Non-pigmented ciliary epithelial cell (primary cell): ENCODE data around the gene AXDND1.
"Not testable (repeated sequence)": the region's sequence is repeated elsewhere in the genome, so short reads cannot be mapped to it uniquely, and the experiment has no call there.

Source experiments
- DNase-seq: peaks from one replicate; pipeline ENCODE4 v3.0.0-alpha.2; 2010; ENCODE audit warnings: low read depth

AXDND1 gene

GRCh38 chr1:179369751-179370341 is 4.1 kb downstream of the AXDND1 start:
- no peak for DNase-seq

- no peak for DNase-seq
Observed at GRCh38 chr1:179372160-179372559, 6.4 kb downstream of the AXDND1 start.

GRCh38 chr1:179376223-179376622 is 10.5 kb downstream of the AXDND1 start:
- DNase-seq: no peak

DNA sequence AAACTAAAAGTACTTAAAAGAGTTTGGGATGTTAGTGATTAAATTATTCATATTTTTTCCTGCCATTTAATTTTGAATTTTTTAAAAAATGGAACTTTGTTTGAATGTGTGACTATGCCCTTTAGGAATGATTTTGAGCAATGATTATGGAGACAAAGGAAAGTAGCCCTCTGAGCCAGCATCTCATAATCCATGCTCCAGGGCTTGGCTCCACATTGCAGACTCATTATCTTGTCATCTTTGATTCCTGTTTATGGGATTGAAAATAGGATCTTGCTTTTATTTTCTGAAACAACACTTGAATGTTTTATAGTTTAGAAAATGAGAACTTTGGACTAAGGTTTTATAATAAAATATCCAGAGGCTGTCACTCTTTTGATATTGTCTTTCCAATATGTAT is 14.5 kb downstream of the AXDND1 start:
- no peak for DNase-seq

GRCh38 chr1:179384027-179384426 is 18.3 kb downstream of the AXDND1 start:
- DNase-seq: no peak

DNA sequence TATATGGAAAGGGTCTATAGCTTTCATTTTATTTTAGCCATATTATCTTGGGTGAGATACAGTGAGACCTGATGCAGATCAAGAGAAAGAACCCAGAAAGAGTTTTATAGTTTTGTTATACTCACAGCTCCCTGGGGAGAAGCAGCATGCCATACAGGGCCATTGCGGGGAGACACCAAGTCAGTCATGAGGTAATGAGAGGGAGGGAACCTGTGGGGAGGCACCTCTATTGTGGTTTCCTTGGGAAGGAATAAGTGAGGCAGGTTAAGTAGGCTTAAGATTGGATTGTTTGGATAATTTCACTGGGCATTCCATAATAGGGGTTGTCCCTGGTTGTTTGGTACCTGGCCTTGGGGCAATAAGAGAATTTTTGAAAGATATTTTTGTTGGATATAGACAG is 19.7 kb downstream of the AXDND1 start:
- no peak for DNase-seq

GRCh38 chr1:179393721-179394120 is 27.9 kb downstream of the AXDND1 start:
- DNase-seq: no peak

DNA sequence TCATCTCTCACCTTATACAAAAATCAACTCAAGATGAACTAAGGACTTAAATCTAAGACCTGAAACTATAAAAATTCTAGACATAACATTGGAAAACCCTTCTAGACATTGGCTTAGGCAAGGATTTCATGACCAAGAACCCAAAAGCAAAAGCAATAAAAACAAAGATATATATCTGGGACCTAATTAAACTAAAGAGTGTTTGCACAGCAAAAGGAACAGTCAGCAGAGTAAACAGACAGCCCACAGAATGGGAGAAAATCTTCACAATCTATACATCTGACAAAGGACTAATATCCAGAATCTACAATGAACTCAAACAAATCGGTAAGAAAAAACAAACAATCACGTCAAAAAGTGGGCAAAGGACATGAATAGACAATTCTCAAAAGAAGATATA is 33.6 kb downstream of the AXDND1 start:
- not testable (repeated sequence) for DNase-seq

DNA sequence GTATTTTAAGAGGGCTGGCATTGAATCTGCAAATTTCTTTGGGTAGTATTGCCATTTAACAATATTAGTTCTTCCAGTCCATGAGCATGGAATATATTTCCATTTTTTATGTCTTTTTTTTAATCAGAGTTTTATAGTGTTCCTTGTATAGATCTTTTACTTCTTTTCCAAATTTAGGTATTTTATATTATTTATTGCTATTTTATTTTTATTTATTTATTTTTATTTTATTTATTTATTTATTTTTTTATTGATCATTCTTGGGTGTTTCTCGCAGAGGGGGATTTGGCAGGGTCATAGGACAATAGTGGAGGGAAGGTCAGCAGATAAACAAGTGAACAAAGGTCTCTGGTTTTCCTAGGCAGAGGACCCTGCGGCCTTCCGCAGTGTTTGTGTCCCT is 52.0 kb downstream of the AXDND1 start:
- not testable (repeated sequence) for DNase-seq

DNA sequence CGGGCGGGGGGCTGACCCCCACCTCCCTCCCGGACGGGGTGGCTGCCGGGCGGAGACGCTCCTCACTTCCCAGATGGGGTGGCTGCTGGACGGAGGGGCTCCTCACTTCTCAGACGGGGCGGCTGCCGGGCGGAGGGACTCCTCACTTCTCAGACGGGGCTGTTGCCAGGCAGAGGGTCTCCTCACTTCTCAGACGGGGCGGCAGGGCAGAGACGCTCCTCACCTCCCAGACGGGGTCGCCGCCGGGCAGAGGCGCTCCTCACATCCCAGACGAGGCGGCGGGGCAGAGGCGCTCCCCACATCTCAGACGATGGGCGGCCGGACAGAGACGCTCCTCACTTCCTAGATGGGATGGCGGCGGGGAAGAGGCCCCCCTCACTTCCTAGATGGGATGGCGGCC is 52.9 kb downstream of the AXDND1 start:
- not testable (repeated sequence) for DNase-seq

DNA sequence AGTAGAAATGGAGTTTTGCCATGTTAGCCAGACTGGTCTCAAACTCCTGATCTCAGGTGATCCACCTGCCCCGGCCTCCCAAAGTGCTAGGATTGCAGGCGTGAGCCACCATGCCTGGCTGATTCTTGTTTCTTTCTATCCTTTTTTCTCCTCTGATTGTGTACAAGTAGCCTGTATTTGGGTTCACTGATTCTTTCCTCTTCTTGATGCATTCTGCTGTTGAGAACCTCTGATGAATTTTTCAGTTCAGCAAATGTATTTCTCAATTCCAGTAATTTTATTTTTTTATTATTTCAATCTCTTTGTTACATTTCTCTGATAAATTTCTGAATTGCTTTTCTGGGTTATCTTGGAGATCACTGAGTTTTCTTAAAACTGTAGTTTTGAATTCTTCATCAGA is 58.8 kb downstream of the AXDND1 start:
- DNase-seq: no peak

- no peak for DNase-seq
Observed at GRCh38 chr1:179425186-179425585, 59.4 kb downstream of the AXDND1 start.

GRCh38 chr1:179437171-179437570 is 71.4 kb downstream of the AXDND1 start:
- no peak for DNase-seq

DNA sequence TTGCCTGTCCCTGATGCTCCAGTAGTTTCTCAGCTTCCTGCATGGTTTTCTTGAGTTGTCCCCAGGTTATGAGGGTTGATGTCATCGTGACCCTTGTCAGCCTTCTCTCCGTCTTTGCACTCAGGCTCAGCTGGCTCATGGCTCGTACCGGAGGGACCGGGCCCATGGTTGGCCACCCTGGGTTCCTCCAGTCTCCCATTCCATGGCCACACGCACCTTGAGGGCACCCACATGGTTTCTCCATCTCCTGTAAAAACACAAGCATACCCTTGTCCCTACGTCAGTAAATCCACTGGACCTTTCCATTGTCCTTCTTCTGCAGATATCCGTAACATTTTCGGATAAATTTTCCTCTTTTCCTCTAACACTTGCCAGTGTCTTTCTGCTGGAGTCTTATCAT is 73.9 kb downstream of the AXDND1 start:
- DNase-seq: not testable (repeated sequence)

- not testable (repeated sequence) for DNase-seq
Observed at GRCh38 chr1:179440301-179440700, 74.5 kb downstream of the AXDND1 start.

GRCh38 chr1:179440971-179441370 is 75.2 kb downstream of the AXDND1 start:
- DNase-seq: no peak

DNA sequence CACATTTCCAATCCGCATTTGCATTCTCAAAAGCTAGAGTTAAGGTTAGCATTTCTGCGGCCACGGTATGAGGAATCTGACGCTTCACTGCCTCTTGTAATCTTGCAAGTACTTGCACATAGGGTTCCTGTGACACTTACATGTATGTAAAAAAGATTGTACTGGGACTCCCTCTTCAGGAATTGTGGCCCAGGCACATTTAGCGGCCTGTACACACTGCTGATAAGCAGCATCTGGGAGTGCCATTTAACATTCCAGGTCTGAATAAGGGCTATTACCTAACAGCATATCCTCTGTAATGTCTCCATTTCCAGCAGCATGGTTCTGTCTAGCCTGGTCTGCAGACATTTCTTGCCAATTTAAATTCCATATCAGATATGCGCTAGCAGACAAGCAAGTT is 75.7 kb downstream of the AXDND1 start:
- DNase-seq: no peak

- not testable (repeated sequence) for DNase-seq
Observed at GRCh38 chr1:179442846-179443245, 77.1 kb downstream of the AXDND1 start.

DNA sequence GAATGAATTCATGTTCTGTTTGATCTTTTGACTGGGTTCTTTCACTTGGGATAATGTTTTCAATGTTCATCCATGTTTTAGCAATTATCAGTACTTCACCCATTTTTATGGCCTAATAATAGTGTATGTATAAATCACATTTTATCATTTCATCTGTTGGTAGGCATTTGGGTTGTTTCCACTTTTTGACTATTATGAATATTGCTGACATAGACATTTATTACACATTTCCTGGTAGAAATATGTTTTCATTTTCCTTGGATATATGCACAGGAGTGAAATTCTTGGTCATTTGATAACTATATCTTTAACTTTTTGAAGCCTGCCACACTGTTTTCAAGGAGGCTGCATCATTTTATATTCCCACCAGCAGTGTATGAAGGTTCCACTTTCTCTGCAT is 79.8 kb downstream of the AXDND1 start:
- no peak for DNase-seq

DNA sequence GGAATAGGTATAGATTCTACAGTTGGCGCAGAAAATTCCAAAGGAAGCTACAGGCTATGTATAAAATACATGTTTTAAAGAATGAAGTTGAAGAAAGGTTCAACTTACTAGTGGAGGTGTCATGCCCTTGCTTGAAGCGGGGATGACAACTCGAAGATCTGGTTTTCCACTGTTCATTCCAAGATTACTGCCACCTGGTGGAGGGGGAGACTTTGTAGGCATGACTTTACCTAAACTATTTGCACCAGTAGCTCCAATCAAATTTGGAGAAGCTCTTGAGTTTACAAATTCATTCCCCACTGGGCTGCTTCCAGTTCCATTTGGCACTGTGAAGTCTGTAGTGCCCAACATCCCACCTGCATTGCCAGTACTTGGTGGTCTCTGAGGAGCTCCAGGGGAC is 81.7 kb downstream of the AXDND1 start:
- DNase-seq: no peak

DNA sequence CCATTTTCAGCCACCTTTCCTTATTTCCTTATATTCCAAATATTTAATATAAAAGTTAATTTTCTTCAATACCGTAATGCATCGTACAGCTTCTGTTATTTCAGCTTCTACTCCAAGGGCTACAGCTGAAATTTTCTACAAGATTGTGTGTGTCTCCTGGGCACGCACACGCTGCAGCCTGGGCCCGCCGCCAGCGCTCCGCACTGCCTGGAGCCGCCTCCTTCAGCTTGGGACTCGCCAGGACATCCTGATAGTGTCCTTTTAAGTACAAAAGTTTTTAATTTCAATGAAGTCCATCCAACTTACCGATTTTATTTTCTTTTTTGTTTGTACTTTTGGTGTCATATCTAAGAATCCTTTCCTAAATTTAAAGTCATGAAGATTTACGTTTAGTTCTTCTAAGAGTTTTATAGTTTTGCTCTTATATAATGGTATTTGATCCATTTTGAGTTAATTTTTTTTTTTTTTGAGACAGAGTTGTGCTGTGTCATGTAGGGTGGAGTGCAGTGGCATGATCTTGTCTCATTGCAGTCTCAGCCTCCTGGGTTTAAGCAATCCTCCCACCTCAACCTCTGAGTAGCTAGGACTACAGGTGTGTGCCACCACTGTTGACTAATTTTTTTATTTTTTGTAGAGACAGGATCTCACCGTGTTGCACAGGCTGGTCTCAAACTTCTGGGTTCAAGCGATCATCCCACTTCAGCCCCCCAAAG is 82.8 kb downstream of the AXDND1 start:
- no peak for DNase-seq

- not testable (repeated sequence) for DNase-seq
Observed at GRCh38 chr1:179459606-179460206, 93.9 kb downstream of the AXDND1 start.

DNA sequence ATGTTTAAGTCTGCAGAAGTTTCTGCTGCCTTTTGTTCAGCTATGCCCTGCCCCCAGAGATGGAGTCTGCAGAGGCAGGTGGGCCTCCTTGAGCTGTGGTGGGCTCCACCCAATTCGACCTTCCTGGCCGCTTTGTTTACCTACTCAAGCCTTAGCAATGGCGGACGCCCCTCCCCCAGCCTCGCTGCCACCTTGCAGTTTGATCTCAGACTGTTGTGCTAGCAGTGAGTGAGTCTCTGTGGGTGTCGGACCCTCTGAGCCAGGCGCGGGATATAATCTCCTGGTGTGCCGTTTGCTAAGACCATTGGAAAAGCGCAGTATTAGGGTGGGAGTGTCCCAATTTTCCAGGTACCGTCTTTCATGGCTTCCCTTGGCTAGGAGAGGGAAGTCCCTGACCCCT is 99.9 kb downstream of the AXDND1 start:
- DNase-seq: not testable (repeated sequence)

DNA sequence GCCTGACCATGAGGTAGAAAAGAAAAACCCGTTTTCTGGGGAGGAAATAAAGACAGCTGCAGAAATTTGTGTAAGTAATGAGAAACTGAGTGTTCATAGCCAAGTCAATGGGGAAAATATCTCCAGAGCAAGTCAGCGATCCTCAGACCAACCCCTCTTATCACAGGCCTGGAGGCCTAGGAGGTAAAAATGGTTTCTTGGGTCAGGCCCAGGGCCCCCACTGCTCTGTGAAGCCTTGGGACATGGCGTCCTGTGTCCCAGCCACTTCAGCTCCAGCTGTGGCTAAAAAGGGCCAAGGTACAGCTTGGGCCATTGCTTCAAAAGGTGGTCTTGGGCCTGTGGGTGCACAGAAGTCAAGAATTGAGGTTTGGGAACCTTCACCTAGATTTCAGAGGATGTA is 108.9 kb downstream of the AXDND1 start:
- DNase-seq: no peak
